Peyer's patch (tissue), 4 donors: ENCODE measurements around the gene TCF25. TPM values are rescaled to one million over a fixed set of nuclear protein-coding genes. Genes with fewer than 3 reads are reported as not detected.

Source experiments
- DNase-seq, 3 donors: peaks; one replicate each; pipeline ENCODE4 v3.0.0-alpha.2; 2017 to 2019
- H3K27ac ChIP-seq, 4 donors: fragments of 200-600 bp; sonication (generic); one replicate each; pipeline ENCODE4 v1.5.1; 2016 to 2019
- H3K27me3 ChIP-seq, 2 donors: fragments of 200-600 bp; sonication (generic); one replicate each; pipeline ENCODE4 v1.5.1; 2019
- H3K36me3 ChIP-seq, 3 donors: fragments of 200-600 bp; sonication (generic); one replicate each; pipeline ENCODE4 v1.5.1; 2016 to 2019
- H3K4me1 ChIP-seq, 4 donors: fragments of 200-600 bp; sonication (generic); one replicate each; pipeline ENCODE4 v1.5.1; 2016 to 2019
- H3K4me3 ChIP-seq, 4 donors: fragments of 200-600 bp; sonication (generic); 1 replicate in 3 of 4; 2 replicates in 1 of 4; pipeline ENCODE4 v1.5.1; 2016 to 2019; ENCODE audit warnings: mild to moderate bottlenecking in 1 of 4
- H3K9me3 ChIP-seq, 4 donors: fragments of 200-600 bp; sonication (generic); one replicate each; pipeline ENCODE4 v1.5.1; 2016 to 2019; ENCODE audit warnings: mild to moderate bottlenecking in 1 of 4
- POLR2A ChIP-seq, 2 donors: fragments of 450-650 bp; IDR thresholded peaks; one replicate each; pipeline ENCODE4 v1.5.1; 2017; ENCODE audit warnings: antibody characterized with exemption in 2 of 2, mild to moderate bottlenecking in 2 of 2, moderate library complexity in 2 of 2
- total RNA-seq, 4 donors: library from RNA; depleted of rRNA; stranded (reverse); fragments of >200 nt; gene quantifications; one replicate each; pipeline ENCODE4 v1.1.0, GENCODE V29; 2016
- TF ChIP-seq, protein P1 (sequence below), 6 experiments: fragments of 450-650 bp in 4 of 6; fragments of 200-600 bp in 2 of 6; sonication (generic) in 1 of 6; IDR thresholded peaks; one replicate each; pipeline ENCODE4 v1.5.1; 2017 to 2019; ENCODE audit warnings: antibody characterized with exemption in 6 of 6, mild to moderate bottlenecking in 3 of 6, moderate library complexity in 1 of 6

Gene TCF25
- total RNA-seq, 4 donors from 2014 or later = 247 to 946 (median 371) TPM

DNA sequence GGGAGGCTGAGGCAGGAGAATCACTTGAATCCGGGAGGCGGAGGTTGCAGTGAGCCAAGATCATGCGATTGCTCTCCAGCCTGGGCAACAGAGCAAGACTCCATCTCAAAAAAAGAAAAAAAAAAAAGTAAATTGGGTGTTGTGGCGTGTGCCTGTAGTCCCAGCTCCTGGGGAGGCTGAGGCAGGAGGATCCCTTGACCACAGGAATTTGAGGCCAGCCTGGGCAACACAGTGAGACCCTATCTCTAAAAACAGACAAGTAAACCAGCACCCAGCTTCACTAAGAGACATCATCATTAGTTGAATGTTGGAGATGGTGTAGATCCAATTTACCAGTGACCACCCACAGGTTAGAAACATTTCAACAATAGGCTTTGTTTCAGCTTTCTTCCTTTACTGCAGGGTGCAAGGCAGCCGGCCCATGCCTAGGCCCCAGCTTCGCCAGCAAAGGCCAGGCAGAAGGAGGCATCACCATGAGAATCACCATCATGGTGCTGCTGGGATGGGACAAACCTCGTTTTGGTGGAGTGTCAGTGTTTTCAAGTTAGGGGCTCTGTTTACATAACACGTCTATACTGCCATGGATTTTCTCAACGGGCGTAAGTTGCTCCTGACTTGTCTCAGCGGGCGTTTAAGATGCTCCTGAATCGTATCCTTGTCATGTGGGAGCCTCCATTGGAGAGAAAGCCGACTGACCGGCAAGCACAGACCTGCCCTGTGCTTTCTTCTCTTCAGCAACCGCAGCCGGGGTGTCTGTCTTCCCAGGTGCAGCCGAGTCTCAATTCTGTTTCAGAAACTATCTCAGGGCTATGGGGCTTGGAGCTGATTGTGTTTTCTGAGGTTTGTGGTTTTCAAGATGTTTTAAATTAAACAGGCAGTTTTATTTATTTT, 7.3 kb downstream of the TCF25 start:
- Histone ChIP-seq H3K27ac (no peak overlapping the region), H3K9me3 (no peaks in the 10 kb centered on the region), H3K4me1 (no peaks in the 10 kb centered on the region), H3K36me3 (peaks cover 0 to 73% (median 4%) of the 10 kb centered on the region in 3 donors), H3K4me3 (no peak overlapping the region), H3K27me3 (no peaks in the 10 kb centered on the region)
- no peak for DNase-seq
- TF ChIP-seq POLR2A (IDR thresholded peaks at IDR 0.05) = no peak
- TF ChIP-seq, protein P1, sequence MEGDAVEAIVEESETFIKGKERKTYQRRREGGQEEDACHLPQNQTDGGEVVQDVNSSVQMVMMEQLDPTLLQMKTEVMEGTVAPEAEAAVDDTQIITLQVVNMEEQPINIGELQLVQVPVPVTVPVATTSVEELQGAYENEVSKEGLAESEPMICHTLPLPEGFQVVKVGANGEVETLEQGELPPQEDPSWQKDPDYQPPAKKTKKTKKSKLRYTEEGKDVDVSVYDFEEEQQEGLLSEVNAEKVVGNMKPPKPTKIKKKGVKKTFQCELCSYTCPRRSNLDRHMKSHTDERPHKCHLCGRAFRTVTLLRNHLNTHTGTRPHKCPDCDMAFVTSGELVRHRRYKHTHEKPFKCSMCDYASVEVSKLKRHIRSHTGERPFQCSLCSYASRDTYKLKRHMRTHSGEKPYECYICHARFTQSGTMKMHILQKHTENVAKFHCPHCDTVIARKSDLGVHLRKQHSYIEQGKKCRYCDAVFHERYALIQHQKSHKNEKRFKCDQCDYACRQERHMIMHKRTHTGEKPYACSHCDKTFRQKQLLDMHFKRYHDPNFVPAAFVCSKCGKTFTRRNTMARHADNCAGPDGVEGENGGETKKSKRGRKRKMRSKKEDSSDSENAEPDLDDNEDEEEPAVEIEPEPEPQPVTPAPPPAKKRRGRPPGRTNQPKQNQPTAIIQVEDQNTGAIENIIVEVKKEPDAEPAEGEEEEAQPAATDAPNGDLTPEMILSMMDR (IDR thresholded peaks at IDR 0.05) = no peak

DNA sequence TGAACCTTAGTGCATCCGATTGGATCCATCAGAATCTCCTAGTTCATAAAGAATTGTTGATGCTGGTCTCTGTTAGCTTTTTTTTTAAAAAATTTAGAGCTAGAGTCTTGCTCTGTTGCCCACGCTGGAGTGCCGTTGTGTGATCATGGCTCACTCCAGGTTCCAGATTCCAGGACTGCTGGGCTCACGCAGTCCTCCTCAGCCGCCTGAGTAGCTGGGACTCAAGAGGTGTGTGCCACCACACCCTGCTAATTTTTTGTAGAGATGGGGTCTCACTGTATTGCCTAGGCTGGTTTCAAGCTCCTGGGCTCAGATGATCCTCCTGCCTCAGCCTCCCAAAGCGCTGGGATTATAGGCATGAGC, 8.0 kb downstream of the TCF25 start:
- Histone ChIP-seq H3K27me3 (no peaks in the 10 kb centered on the region), H3K36me3 (peaks cover 0 to 79% (median 4%) of the 10 kb centered on the region in 3 donors), H3K9me3 (no peaks in the 10 kb centered on the region), H3K27ac (no peak overlapping the region), H3K4me1 (no peaks in the 10 kb centered on the region), H3K4me3 (no peak overlapping the region)
- no peak for DNase-seq
- no peak for TF ChIP-seq POLR2A (IDR thresholded peaks at IDR 0.05)

DNA sequence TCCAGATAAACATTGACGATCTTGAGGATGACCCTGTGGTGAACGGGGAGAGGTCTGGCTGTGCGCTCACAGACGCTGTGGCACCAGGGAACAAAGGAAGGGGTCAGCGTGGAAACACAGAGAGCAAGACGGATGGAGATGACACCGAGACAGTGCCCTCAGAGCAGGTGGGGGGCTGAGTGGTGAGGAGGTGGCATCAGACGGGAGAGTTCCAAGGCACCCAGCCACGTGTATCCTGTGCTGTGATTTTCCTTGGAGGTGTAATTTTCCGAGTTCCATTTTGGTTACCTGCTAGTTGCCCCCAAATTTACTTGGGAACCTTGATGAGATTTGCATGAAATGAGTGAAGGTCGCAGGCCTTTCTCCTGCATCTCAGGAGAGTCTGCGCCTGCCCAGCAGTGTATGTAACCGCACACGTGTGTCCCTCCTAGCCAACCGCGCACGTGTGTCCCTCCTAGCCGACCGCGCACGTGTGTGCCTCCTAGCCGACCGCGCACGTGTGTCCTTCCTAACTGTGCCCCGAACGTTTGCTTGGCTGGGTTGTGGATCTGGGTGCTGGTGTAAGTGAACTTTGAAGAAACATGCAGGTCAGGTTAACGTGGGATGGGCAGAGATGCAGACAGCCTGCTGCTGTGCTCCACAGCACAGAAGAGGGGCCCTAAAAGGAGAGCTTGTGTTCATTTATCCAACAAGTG, 10.1 kb downstream of the TCF25 start:
- Histone ChIP-seq H3K27me3 (no peaks in the 10 kb centered on the region), H3K4me3 (no peak overlapping the region), H3K27ac (no peak overlapping the region), H3K4me1 (no peaks in the 10 kb centered on the region), H3K36me3 (peaks cover 0 to 92% (median 4%) of the 10 kb centered on the region in 3 donors), H3K9me3 (no peaks in the 10 kb centered on the region)
- DNase-seq = no peak
- no peak for TF ChIP-seq POLR2A (IDR thresholded peaks at IDR 0.05)
- TF ChIP-seq, protein P1 (IDR thresholded peaks at IDR 0.05) = no peak

DNA sequence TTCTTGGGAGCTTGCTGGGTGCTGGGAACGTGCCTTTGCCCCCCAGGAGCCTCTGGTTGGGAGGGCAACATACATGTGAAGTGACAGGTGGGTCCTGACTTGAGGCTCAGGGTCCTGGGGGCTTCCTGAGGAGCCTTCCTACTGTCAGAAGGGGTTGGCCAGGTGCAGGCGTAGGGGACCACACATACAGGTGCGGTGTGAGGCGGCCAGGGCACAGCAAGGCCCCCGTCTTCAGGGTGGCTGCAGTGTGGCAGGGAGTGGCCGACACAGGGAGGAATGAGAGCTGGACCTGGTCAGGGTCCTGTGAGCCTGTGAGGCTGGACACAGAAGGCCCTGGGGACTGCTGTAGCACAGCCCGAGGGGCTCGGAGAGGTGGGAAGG, 10.6 kb downstream of the TCF25 start:
- Histone ChIP-seq H3K4me3 (no peak overlapping the region), H3K36me3 (peaks cover 0 to 92% (median 4%) of the 10 kb centered on the region in 3 donors), H3K27ac (no peak overlapping the region), H3K27me3 (no peaks in the 10 kb centered on the region), H3K9me3 (no peaks in the 10 kb centered on the region), H3K4me1 (no peaks in the 10 kb centered on the region)
- no peak for DNase-seq
- TF ChIP-seq POLR2A (IDR thresholded peaks at IDR 0.05) = no peak
- TF ChIP-seq, protein P1 (IDR thresholded peaks at IDR 0.05) = no peak

DNA sequence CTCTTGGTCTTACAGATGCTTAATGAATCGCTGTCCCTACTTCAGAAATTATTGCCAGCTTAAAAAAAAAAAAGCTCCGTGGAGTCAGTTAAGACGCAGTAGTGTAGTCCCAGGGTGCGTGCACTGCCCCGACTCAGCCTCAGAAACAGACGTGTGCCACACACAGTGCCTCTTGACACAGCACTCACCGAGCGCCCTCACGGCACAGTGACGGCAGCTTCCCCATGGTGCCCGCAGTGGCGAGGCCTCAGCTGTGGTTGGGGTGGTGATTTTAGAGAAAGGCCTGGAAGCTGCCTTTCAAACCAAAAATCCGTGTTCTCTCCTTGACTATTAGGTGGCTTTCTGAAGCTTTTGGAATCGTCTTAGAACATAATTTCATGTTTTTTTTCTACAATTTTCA, 13.9 kb downstream of the TCF25 start:
- no peak for DNase-seq
- no peak overlapping the region for H3K27ac ChIP-seq
- no peak overlapping the region for H3K4me3 ChIP-seq
- H3K36me3 ChIP-seq = peaks cover 0 to 93% (median 4%) of the 10 kb centered on the region in 3 donors
- TF ChIP-seq, protein P1 (IDR thresholded peaks at IDR 0.05) = no peak
- no peak for TF ChIP-seq POLR2A (IDR thresholded peaks at IDR 0.05)
- H3K4me1 ChIP-seq = no peaks in the 10 kb centered on the region
- no peaks in the 10 kb centered on the region for H3K9me3 ChIP-seq
- H3K27me3 ChIP-seq = no peaks in the 10 kb centered on the region

DNA sequence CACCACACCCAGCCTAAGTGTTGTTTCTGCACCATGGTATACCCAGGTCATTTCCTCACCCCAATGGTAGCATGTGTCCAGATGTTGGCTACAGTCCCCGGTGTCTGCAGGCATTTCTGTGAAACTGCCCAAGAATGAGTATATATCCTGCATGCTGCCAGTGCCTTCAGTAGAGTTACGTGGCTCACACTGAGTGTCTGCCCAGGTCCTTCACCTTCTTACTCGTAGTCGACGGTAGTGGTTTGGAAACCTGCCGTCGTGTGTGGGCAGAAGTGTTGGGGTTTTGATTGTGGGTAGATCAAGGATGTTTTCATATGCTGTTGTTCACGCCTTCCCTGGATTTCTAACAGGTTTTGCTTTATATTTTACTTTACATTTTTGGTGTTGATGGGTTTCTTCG, 16.8 kb downstream of the TCF25 start:
- H3K4me3 ChIP-seq = no peak overlapping the region
- no peaks in the 10 kb centered on the region for H3K27me3 ChIP-seq
- no peak overlapping the region for H3K27ac ChIP-seq
- TF ChIP-seq, protein P1 (IDR thresholded peaks at IDR 0.05) = no peak
- no peak for TF ChIP-seq POLR2A (IDR thresholded peaks at IDR 0.05)
- no peaks in the 10 kb centered on the region for H3K4me1 ChIP-seq
- no peak for DNase-seq
- peaks cover 0 to 95% (median 0%) of the 10 kb centered on the region in 3 donors for H3K36me3 ChIP-seq
- H3K9me3 ChIP-seq = no peaks in the 10 kb centered on the region
